ENCODE results near the gene ANKRD33.

Gene ANKRD33

GRCh38 chr12:51862947-51863346 is 25.0 kb upstream of the ANKRD33 start:
- DNase-seq (ENCODE audit: low spot score), result no peak

GRCh38 chr12:51863363-51863932 is 24.5 kb upstream of the ANKRD33 start:
- DNase-seq (ENCODE audit: low spot score), result no peak

- no peak for DNase-seq (ENCODE audit: low spot score)
Measured at GRCh38 chr12:51863933-51864832, 23.7 kb upstream of the ANKRD33 start.

- DNase-seq (ENCODE audit: low spot score), result no peak
Measured at GRCh38 chr12:51864833-51865670, 22.9 kb upstream of the ANKRD33 start.

- no peak for DNase-seq (ENCODE audit: low spot score)
Measured at GRCh38 chr12:51865757-51866270, 22.1 kb upstream of the ANKRD33 start.

GRCh38 chr12:51866324-51866723 is 21.6 kb upstream of the ANKRD33 start:
- no peak for DNase-seq (ENCODE audit: low spot score)

- no peak for DNase-seq (ENCODE audit: low spot score)
Measured at GRCh38 chr12:51866762-51867161, 21.1 kb upstream of the ANKRD33 start.

- no peak for DNase-seq (ENCODE audit: low spot score)
Measured at GRCh38 chr12:51867371-51867770, 20.5 kb upstream of the ANKRD33 start.

GRCh38 chr12:51867796-51868428 is 20.0 kb upstream of the ANKRD33 start:
- DNase-seq (ENCODE audit: low spot score), result no peak

- no peak for DNase-seq (ENCODE audit: low spot score)
Measured at GRCh38 chr12:51868821-51869495, 18.9 kb upstream of the ANKRD33 start.

GRCh38 chr12:51869496-51869865 is 18.4 kb upstream of the ANKRD33 start:
- DNase-seq (ENCODE audit: low spot score), result no peak

- DNase-seq (ENCODE audit: low spot score), result no peak
Measured at GRCh38 chr12:51869931-51870330, 18.0 kb upstream of the ANKRD33 start.

- no peak for DNase-seq (ENCODE audit: low spot score)
Measured at GRCh38 chr12:51870504-51870903, 17.4 kb upstream of the ANKRD33 start.

- no peak for DNase-seq (ENCODE audit: low spot score)
Measured at GRCh38 chr12:51871126-51871525, 16.8 kb upstream of the ANKRD33 start.

- DNase-seq (ENCODE audit: low spot score), result no peak
Measured at GRCh38 chr12:51871918-51872688, 15.8 kb upstream of the ANKRD33 start.

- DNase-seq (ENCODE audit: low spot score), result no peak
Measured at GRCh38 chr12:51872689-51872981, 15.3 kb upstream of the ANKRD33 start.

- no peak for DNase-seq (ENCODE audit: low spot score)
Measured at GRCh38 chr12:51873251-51873994, 14.5 kb upstream of the ANKRD33 start.

GRCh38 chr12:51874000-51874399 is 13.9 kb upstream of the ANKRD33 start:
- no peak for DNase-seq (ENCODE audit: low spot score)

GRCh38 chr12:51874486-51874885 is 13.4 kb upstream of the ANKRD33 start:
- DNase-seq (ENCODE audit: low spot score), result no peak

GRCh38 chr12:51879102-51879501 is 8.8 kb upstream of the ANKRD33 start:
- no peak for DNase-seq (ENCODE audit: low spot score)

Data from RKO (cell line).